GM18861 (cell line): ENCODE results near the gene CLEC16A.

Source experiments
- ATAC-seq: cut with Tn5 transposase; IDR thresholded peaks from one replicate; pipeline ENCODE4 v1.9.1; 2021; ENCODE audit not compliant: unreplicated experiment

The CLEC16A gene

GRCh38 chr16:11134722-11135463 is 190.5 kb downstream of the CLEC16A start:
- ATAC-seq: no peak

- ATAC-seq: no peak
These were observed 191.2 kb downstream of the CLEC16A start for GRCh38 chr16:11135464-11135973.

DNA sequence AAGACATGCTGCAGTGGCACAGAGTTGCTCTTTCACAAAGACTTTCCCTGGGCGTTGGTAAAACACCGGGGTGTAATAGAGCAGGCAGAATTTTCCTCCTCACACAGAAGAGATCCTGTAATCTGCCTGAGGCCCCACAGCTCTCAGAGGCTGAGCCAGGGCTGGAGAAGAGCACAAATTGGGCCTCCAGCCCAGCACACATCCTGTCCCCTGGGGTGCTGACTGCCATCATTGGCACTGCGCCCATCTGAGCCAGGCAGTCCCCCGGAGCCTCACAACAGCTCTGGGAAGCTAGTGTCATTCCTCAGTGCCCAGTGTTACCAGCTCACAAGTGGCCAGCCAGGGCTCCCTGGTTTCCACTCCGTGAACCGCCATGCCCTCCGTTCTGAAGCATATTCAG is 192.2 kb downstream of the CLEC16A start:
- no peak for ATAC-seq

DNA sequence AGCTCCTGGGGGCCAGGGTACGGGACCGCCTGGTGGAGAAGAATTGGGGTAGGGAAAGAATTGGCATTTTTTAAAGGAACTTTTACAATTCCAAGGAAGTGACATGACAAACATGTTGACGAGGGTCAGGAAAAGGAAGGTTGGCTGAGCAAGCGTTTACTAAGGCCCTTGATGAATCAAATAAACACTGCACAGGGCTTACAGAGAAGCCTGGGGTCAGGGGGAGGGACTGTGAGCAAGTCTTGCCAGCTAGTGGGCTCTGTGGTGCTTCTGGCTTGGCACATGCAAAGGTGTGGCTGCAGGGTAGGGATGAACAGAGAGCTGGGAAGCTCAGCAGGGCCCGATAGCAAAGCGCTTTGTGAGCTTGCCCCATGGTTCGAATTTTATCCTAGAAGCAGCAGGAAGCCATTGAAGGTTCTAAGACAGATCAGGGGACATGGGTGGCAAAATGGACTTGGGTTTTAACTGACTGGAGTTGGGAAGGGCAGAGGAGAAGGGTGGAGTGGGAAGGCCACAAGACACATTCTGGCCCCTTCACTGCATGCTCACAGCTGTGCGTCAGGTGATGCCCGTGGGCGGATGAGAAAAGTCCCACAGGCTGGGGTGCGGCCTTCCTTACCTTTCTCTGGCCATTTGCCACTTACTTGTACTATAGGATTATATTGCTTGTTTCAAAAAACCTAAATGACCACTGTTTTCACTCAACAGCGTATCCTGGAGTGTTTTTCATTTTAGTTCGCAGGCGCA is 193.8 kb downstream of the CLEC16A start:
- ATAC-seq: no peak

DNA sequence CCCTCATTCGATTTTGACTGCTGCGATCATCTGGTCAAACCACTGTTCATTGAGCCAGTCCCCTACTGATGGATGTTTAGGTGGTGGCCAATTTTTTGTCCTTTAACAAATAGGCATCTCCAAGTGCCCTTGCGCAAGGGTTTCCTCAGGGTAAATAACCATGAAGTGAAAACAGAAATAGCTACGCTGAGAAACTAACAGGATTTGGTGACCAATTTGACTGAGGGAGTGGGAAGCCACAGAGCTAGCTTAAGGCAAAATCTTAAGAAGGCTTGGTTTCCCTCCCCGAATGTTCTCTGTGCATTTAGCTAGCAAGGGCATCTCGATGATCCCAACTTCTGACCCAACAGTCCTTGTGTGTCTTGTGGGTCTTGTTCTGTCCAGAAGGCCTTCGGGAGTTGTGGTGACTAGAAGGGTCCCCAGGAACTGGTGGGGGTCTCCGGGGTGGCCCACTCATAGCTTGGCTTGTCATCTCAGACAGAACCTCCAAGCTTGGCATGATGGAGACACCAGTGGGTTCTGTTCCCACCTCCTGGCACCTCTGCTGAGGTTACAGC is 194.5 kb downstream of the CLEC16A start:
- ATAC-seq: no peak

DNA sequence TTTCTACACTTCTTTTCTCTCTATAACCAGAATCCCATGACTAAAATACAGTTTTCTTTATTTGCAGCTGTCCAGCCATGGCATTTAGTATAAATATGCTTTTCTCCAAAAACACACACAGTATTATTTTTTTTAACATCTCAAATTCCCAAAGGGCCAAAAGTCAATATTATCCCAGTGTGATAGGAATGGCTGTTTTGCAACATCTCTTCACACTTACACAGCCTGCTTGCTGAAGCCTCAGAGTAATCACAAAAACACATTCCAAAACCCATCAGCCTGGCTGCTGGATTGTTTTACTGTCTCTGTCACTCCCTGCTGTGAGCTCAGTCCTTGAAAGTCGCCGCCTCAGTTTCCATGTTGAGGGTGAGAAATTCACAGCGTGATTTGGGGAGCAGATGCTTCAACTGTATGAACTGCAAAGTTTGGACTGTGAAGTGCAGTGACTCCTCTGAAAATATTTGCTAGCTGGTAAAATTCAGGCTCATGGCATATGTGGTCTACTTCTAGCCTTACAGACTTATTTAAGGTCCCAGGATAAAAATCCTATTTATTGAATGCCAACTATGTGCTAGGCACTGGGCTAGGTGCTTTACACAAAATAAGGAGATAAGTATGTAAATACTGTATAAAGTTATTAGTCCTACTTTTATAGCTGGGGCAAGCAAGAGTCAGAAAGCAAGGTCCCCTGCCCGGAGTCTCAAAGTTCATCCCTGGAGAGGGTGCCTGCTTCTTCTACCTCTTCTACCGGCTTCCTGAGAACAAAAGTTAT is 195.1 kb downstream of the CLEC16A start:
- ATAC-seq: no peak

DNA sequence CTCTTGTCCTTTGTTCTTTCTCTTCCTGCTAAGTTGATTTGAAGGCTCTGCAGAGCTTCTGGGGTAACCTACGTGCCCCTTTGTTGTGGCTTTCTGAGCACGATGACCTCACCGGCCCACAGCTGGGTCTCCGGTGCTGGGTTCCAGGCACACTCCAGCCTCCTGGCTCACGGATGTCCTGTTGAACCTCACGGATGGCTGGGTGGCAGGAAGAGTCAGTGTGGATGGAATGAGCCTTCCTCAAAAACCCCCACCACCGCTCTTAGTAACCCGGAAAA is 195.7 kb downstream of the CLEC16A start:
- ATAC-seq: no peak

- no peak for ATAC-seq
These were observed 196.1 kb downstream of the CLEC16A start for GRCh38 chr16:11140466-11140865.

DNA sequence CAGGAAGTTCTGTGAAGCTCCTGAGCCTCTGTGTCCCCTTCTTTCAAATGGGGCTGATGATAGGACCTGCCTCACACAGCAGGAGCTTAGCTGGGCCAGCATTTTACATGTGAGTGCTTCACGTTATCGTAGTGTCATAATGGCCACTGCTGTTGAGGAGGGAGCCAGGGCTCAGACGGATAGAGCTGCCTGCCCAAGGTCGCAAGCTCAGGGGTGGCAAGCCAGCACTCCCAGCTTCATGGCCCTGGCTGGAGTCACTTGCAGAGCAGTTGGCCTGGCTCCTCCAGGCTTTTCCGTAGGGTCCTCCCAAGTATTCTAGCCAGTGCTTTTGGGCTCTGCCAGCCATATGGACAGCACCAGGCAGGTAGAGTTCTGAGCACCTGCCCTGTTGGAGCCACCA is 196.5 kb downstream of the CLEC16A start:
- no peak for ATAC-seq

GRCh38 chr16:11141409-11142260 is 197.3 kb downstream of the CLEC16A start:
- no peak for ATAC-seq

DNA sequence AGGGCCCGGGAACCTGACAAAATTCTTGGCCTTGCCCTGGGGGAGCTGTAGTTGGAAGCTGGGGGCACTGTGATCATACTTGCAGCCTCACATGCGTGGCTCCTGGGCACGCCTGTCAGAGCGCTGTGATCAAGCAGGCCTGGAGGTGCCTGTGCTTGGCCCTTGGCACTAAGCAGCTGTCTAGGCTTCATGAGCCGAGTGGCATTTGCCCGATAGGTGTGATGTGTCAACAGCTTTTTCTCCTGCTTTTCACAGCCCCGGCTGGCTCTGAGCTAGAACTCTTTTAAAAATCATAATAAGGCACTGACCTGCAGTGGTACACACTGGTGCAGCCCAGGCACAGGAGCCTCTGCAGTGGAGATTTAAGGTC is 197.9 kb downstream of the CLEC16A start:
- ATAC-seq: no peak

DNA sequence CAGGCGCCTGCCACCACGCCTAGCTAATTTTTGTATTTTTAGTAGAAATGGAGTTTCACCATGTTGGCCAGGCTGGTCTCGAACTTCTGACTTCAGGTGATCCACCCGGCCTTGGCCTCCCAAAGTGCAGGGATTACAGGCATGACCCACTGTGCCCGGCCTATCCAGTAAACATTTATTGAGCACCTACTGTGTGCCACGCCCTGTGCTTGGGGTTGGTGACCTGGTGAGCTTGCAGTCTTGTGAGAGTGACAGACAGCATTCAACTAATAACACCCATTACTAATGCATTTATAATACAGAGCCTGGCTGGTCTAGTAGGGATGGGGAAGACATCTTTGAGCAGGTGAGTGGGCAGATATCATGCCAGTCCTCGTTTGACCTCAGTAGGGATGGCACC is 198.6 kb downstream of the CLEC16A start:
- ATAC-seq: no peak

DNA sequence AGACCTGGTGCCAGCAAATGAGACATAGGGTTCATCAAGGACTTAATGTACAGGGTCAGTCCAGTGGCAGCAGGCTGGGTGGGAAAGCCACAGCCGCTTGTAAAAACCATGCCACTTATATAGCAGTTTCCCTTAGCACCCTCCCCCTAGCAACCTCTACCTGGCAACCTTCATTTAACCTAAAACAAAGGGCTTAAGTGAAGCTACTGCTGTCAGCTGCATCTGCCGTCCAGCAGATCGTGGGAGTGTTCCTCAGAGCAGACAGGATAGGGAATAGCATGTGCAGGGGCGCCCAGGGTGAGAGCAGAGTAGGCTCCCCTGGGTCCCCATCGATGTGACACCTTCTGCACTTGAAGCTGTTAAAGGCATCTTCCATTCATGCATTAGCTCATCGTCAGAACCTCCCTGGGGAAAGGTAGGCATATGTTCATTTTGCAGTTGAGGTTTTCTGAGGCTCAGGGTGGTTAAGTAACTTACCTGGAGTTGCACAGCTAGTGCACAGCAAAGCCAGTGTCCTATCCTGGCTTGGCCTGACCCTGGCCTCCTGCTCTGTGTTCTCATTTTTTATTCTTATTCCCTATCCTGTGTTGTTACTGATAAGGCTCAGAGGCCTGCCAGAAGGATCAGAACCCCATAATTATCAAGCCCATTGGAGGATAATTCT is 199.1 kb downstream of the CLEC16A start:
- ATAC-seq: no peak

GRCh38 chr16:11144122-11144521 is 199.8 kb downstream of the CLEC16A start:
- no peak for ATAC-seq

DNA sequence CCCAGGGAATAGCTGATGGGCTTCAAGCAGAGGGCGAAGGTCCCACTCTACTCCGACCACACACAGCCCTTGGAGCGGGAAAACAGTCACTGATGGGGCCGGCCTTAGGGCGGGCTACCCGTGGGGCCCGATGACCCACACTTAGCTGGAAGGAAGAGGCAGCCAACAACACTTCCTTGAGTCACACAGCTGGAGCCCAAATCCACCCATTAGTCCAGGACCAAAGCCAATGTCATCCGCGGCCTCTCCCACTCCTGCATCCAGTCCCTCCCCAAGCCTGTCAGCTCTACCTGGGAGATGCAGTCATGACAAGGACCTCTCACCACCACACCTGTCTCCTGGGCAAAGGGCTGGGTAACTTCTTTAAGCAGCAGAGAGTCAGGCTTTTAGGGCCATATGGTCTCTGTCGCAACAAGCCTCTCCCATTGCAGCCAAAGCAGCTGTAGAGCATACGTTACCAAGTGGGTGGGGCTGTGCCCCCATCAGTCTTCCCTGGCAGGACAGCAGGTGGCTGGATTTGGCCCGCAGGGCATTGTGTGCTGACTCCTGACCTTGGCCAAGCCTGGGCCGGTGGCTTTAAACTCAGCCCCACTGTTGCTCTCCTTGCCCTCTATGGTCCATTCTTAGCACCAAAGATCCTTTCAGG is 200.9 kb downstream of the CLEC16A start:
- ATAC-seq: no peak

- ATAC-seq: no peak
These were observed 201.5 kb downstream of the CLEC16A start for GRCh38 chr16:11145819-11146211.

DNA sequence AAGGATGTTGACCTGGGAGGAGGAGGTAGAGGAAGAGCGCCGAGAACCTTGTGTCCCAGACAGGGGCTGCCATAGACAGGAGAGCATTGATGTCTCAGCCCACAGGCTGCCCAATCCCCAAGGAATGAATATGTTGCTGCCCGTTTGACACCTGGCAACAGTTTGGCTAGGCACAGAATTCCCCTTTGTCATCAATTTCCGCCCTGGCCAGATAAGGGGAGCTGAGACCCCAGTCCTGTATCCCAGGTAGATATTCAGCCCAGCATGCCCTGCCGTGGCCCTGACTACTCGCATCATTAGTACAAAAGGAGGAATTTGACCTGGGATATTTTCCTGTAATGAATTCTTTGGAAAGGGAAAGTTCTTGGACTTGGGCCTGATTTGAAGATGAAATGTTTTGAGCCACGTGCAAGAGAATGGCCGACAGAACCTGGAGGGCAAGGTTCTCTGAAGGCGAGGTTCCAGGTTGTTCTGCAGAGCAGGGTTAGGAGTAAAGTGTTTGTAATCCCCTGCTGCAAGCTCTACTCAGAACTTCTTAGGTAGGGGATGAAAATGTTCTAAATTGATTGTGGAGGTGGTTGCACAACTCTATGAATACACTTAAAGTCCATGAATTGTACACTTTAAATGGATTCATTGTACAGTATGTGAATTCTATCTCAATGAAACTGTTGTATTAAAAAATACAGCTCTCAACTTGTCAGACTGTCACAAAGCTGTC is 202.8 kb downstream of the CLEC16A start:
- no peak for ATAC-seq

GRCh38 chr16:11147754-11148444 is 203.5 kb downstream of the CLEC16A start:
- no peak for ATAC-seq
